ENCODE results near the gene KIF18B.

GRCh38 chr17:44982113-44982702 lies 34.6 kb upstream of the KIF18B start:
- TF ChIP-seq CTCF (conservative IDR thresholded peaks at IDR 0.05 in 1 of 2, IDR thresholded peaks at IDR 0.05 in 1 of 2; ENCODE audit: low read depth in 1 of 2, low read length in 2 of 2), result no peak
- no peak for TF ChIP-seq EZH2 (IDR thresholded peaks at IDR 0.05; ENCODE audit: low read length, missing control alignments)

Measured in fibroblast of lung (primary cell).